HG02840 (cell line): ENCODE measurements around the gene TRAPPC13.
"Not testable (repeated sequence)": the region's sequence is repeated elsewhere in the genome, so short reads cannot be mapped to it uniquely, and the experiment has no call there.

ENCODE experiments used
- ATAC-seq: cut with Tn5 transposase; IDR thresholded peaks from one replicate; pipeline ENCODE4 v1.9.1; 2021; ENCODE audit warnings: mild to moderate bottlenecking, moderate library complexity, moderate number of reproducible peaks; ENCODE audit not compliant: unreplicated experiment, low FRiP score

TRAPPC13 gene, protein sequence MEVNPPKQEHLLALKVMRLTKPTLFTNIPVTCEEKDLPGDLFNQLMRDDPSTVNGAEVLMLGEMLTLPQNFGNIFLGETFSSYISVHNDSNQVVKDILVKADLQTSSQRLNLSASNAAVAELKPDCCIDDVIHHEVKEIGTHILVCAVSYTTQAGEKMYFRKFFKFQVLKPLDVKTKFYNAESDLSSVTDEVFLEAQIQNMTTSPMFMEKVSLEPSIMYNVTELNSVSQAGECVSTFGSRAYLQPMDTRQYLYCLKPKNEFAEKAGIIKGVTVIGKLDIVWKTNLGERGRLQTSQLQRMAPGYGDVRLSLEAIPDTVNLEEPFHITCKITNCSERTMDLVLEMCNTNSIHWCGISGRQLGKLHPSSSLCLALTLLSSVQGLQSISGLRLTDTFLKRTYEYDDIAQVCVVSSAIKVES

DNA sequence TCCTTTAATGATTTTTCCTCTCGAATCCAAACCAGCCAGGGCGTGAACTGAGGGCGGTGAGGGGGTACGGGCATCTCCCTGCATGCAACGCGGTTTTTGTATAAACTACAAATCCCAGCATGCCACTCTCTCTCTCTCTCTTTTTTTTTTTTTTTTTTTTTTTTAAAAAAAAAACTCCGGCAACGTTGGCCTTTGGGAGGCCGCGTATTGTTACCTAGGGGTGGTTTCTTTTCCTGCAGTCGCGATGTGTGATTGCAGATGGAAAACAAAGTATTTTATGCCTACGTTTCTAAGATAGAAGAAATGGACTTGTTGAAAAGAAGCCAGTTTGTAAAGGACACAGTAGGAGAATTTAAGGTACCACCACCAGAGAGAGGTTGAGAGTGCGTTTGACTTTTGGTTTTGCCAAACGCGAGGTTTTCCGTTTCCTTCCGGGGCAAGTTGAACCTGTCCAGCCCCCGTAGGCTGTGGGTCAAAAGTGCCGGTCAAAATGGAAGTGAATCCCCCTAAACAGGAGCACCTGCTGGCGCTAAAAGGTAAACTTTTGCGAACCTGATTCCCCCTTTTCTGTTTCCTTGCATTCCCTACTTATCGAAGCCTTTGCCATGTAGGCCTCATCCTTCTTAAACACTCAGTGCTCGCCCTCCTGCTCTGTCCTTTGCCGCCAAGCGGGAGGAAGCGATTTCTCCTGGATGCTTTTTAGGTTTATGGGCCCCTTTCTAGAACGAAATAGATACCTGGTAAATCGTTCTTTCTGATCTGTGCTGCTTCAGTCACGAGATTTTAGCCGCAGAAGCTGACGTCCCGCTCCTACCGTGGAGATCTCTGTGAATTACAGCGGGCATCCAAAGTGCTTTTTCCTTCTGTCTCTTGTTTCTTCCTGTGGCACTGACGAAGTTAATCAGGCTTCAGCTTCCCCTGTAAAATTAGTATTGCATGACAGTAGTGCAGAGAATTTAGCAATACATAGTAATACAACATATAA is at the start of gene TRAPPC13, which contains the start of gene SHLD3:
Gene TRAPPC13, plus strand, starts transcription at position 457 of the 985 bp plus-strand sequence. Its CDS starts 34 bp downstream, at position 491.
Gene SHLD3, plus strand, starts transcription at position 457 of the 985 bp plus-strand sequence. CDS start 4,561 bp downstream, outside the sequence.
- peak; percentile 85 for ATAC-seq

DNA sequence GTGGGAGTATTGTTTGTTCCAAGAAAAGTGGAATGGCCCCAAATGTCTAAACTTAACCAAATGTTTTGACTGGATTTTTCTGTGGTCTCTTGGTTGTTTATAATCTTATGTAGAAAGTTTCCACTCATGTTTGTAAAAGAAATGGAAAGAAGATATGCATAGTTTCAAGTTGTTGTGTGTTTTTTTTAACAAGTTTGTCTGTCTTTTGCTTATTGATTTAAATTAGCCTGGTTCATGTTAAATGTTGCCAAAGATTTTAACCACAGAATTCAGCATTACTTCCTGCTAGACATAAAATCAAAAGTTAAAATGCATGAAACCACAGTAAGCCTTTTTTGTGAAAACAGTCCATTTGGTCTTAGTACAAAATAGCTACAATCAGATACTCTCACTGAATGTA is 47.7 kb upstream of the TRAPPC13 start:
- no peak for ATAC-seq

DNA sequence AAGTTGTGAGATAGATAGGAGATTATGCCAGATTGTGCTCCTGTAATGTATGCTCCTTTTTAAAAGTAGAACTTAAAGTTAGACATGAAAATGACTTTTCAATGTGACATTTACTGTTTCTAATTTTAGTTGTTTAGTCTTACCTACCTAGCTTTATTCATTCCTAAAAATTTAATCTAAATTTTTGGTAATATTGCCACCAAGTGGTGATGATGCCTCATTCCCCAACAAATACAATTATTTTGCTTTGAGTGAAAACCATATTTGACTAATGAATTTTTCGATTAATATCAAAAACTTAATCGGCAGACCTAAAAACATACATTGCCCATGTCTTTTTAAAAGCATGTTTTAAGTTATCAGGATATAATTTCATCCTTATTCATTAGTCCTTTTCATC is 36.1 kb upstream of the TRAPPC13 start:
- no peak for ATAC-seq

DNA sequence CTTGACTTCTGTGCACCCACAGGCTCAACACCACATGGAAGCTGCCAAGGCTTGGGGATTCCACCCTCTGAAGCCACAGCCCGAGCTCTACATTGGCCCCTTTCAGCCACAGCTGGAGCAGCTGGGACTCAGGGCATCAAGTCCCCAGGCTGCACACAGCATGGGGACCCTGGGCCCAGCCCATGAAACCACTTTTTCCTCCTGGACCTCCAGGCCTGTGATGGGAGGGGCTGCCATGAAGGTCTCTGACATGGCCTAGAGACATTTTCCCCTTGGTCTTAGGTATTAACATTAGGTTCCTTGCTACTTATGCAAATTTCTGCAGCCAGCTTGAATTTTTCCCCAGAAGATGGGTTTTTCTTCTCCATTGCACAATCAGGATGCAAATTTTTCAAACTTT is 23.1 kb upstream of the TRAPPC13 start:
- ATAC-seq: not testable (repeated sequence)

DNA sequence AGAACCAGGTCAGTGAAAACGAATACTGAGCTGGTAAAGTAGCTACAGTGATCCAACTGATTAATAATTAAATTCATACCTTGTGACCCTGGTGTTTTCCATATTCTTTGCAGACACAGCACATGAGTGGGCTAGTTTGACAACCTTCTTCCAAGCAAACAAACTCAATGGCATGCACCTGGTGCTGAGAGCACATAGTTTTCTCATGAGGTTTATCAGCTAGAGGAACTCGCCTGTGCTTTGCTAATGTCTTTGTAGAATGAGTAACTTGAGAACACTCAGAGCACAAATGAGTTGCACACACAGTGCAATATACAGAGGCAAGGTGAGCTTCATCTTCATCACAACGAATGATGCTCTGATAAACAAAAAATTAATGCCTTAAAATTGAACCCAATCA is 13.3 kb upstream of the TRAPPC13 start:
- ATAC-seq: no peak

DNA sequence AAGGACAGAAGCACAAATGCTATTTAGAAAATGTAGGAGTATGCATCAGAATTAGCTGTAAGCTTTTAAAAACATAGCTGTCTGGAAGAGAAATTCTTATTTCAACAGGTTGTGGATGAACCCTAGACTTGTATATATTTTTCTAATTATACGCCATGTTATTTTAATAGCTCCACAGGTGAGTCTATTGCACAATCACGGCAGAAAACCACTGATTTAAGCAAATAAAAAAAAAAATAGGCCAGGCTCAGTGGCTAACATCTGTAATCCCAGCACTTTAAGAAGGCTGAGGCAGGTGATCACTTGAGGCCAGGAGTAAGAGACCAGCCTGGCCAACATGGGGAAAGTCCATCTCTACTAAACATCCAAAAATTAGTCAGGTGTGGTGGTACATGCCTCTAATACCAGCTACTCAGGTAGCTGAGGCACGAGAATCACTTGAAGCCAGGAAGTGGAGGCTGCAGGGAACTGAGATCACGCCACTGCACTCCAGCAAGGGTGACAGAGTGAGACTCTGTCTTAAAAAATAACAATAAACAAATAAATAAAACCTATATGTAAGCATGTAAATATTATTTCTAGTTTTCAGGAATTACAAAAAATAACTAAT is 12.4 kb upstream of the TRAPPC13 start:
- no peak for ATAC-seq

DNA sequence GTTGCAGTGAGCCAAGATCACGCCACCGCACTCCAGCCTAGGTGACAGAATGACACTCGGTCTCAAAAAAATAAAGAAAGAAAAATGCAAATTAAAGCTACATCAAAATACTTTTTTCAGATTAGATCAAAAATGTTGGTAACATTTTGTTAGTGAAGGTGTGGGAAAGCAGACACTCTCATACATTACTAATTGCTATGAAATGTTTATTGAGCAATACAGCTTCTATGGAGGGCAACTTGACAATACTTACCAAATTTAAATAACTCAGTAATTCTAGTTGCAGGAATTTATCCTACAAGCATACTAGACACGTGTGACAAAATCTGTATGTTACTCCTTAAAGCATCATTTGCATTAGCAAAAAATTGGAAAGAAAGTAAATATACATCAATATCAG is 4.8 kb upstream of the TRAPPC13 start:
- ATAC-seq: no peak

DNA sequence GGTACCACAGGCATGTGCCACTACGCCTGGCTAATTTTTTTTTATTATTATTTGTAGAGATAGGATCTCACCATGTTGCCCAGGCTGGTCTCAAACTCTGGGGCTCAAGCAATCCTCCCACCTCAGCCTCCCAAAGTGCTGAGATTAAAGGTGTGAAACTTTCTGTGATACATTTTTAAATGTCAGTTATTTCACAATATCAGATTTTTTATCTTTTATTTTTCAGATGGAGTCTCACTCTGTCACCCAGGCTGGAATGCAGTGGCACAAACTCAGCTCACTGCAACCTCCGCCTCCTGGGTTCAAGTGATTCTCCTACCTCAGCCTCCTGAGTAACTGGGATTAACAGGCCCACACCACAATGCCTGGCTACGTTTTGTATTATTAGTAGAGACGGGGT is 2.9 kb upstream of the TRAPPC13 start:
- ATAC-seq: not testable (repeated sequence)

DNA sequence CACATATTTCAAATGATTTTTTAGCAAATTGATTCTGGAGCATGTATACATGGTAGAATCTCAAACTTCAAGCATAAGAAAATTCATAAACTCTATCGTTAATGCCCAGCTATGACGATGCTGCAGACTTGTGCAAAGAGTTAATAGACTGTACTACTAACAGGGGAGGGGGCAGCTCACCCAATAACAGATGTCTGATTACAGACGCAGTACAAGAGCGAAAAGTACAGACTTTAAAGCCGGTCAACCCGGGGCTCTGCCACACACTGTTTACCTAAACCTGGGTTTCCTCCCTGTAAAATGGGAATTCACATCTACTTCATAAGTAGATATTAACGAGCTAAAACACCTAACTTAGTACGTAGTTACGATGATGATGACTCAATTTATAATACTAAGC is 1.3 kb upstream of the TRAPPC13 start:
- ATAC-seq: no peak

DNA sequence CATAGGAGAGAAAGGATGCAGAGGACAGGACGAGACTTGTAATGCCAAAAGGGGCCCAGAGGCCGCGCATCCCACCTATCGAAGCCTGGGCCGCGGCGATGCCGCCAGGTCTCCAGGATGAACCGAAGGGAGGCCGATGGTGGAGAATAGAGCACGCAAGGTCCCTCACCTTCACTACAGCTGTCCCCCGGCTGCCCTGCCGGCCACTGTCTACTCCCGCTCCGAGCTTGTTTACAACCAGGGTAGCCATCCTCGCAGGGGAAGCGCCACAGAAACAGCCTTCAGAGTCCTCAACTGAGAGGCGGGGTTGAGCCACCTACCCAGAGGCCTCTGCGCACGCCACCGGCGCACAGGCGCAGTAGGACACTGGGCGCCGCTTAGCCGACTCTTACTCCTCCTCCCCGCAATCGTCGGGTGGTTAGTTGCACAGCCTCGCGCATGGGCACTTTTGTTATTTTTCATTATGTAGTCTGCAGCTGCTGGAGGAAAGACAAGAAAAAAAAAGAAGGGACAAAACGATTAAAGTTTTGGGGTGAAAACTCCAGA is 729 bp upstream of the TRAPPC13 start, which contains the start of gene TRIM23:
Gene TRIM23, minus strand, starts transcription at position 309 of the 546 bp plus-strand sequence. Its CDS starts 59 bp downstream, at position 250.
- ATAC-seq: peak; percentile 93

DNA sequence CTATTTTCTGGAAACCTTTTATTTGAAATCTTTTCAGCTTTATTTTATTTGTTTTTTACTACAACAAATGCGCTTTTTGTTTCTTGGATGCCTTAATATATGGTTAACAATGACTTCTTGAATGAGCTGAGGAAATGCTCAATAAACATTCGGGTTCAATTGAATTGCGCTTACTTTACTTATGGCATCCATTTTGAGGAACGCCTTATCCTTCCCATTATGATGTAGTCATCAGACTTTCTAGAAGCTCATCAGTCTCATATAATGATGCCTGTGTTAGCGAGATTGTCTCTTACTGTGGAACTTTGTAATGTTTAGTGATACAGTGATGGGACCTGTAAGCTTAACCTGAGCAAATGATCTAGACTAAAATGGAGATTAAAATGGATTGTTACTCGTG is 916 bp downstream of the TRAPPC13 start:
- no peak for ATAC-seq

DNA sequence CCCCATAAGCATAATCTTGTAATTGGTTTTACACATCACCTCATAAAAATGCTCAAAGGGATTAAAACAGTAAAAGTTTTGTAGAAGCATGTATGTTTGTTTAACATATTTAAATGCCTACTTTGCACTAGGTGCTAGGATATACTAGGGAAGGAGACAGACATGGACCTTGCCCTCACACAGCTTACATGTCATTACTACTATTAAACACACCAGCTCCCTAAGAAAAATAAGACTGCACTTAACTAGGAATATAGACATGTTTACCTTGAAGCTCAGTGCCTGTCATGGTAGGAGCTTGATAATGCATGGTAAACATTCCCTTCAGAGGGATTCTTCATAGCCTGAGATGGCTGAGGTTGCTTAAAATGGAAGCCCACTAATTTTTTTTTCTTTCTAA is 6.2 kb downstream of the TRAPPC13 start:
- ATAC-seq: no peak

DNA sequence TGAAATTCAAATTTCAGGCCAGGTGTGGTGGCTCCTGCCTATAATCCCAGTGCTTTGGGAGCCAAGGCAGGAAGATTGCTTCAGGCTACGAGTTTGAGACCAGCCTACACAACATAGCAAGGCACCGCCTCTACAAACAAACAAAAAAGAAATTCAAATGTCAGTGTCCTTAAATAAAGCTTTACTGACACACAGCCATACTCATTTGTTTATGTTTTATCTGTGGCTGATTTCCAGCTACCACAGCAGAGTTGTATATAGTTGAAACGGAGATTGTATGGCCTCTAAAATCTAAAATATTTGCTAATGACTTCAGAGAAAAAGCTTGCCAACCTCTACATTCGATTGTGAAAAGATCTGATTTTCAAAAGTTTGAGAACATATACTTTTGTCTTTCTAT is 15.4 kb downstream of the TRAPPC13 start:
- no peak for ATAC-seq

DNA sequence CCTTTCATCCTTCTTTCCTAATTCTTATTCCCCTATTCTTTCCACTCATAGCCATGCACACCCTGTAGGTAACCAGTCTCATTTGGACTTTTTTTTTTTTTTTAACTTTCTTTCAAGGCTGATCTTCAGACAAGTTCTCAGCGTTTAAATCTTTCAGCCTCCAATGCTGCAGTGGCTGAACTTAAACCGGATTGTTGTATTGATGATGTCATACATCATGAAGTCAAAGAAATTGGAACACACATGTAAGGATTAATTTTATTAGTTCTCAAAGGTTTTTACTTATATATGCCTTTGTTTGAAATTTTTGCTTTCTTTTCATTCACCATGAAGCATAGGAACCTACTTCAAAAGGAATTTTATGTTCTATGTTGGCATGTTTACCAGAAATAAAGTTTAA is 22.1 kb downstream of the TRAPPC13 start:
- no peak for ATAC-seq

DNA sequence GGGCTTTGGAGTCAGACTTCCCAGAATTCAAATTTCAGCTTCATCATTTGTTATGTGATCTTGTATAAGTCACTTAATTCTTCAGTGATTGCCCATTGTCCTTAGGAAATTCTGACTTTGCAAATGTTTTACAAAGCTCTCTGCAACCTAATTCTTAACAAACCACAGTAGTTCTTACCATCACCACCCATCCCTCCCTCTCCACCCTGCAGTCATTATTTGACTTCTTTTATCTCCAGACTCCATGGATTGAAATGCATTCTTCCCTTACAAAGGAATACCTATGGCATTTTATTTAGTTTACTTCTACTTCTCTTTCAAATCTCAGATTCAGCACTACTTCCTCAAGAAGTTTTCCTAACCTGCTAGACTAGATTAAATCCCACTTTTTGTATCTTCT is 23.1 kb downstream of the TRAPPC13 start:
- no peak for ATAC-seq

DNA sequence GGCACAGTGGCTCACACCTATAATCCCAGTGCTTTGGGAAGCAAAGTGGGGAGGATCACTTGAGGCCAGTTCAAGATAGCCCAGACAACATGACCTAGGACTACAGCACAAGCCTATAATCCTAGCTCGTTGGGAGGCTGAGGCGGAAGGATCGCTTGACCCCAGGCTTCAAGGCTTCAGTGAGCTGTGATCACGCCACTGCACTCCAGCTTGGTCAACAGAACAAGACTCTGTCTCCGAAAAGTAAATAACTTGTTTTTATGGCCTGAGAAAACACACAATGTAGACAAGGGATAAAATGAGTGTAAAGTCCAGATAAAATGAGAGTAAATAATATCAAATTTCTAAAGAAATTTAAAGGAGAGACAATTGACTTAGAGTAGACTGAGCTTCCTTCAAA is 26.3 kb downstream of the TRAPPC13 start:
- ATAC-seq: no peak

DNA sequence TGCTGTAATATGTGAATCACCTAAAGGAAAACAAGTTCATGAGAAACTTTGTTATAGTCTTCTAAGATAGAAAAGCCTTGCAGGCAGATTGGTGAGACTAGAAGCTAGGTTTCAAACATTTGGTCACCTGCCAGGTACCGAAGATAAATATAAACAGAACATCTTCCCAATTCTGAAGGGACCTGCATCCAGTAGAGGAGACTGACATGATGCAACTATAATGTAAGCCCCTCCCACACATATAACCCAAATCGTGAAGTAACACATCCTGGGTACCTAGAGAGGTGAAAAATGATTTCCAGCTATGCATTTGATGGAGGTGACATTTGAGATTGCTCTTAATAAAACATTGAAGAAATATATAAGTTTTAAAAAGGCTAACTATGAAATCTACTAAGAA is 29.9 kb downstream of the TRAPPC13 start:
- ATAC-seq: no peak

DNA sequence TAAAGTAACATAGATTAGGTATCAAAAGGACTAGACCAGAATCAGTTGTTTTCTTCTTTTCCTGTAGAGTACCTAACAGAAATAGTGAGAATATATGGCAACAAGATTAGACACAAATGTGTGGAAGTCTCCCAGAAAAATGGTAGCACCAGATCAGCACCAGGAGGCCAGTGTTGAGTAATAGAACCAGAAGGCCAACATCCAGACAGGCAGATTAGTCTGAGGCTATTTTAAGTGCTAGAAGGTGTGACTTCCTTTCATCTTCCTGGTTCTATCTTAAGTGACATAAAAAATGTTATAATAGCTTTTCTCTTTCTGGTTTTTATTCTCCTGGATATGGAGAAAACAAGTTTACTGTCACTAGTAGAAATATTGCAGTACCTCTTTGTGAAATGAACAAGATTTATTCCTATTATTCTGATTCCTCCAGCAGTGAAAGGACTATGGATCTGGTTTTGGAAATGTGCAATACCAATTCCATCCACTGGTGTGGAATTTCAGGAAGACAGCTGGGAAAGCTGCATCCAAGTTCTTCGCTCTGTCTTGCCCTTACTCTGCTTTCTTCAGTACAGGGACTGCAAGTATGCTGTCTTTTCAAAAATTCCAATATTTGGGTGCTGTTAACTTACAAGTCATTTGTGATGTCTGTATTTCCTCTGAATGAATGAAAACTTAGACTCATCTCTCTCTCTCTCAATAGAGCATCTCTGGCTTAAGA is 39.1 kb downstream of the TRAPPC13 start:
- no peak for ATAC-seq

DNA sequence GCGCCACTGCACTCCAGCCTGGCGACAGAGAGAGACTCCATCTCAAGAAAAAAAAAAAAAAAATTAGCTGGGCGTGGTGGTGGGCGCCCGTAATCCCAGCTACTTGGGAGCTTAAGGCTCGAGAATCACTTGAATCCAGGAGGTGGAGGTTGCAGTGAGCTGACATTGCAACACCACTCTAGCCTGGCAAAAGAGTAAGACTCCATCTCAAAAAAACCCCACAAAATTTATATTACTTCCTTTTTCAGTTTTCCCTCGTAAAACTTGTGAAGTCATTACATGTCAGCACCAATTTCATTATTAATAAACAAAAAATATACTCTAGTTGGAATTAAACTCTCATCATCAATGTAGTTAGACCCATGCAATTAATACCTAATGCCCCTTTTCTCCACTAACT is 43.9 kb downstream of the TRAPPC13 start:
- ATAC-seq: no peak

DNA sequence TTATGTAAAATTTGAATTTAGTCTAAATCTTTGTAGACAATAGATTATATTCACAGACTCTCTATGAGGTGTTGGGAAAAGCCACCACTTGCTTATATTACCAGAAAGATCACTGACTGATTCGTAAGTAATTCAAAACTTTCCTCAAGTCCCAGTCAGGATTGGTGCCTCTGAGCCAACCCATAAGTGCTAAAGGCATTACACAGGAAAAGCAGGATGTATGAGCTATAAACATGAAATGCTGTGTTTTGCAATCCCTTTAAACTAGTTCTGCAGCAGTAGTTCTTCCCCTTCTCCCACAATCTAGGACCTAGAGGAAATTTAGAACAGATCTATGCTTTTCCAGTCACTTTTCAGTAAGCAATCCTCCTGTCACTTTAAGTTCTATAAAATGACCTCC is 48.0 kb downstream of the TRAPPC13 start:
- no peak for ATAC-seq
